Fibroblast of skin of left quadriceps (primary cell): ENCODE results near the gene XAB2.
"Not testable (repeated sequence)": the region's sequence is repeated elsewhere in the genome, so short reads cannot be mapped to it uniquely, and the experiment has no call there.

ENCODE experiments used
- DNase-seq, 2 experiments: peaks; one replicate each; pipeline ENCODE4 v3.0.0-alpha.2; 2013; ENCODE audit warnings: low read depth in 2 of 2

Gene XAB2

DNA sequence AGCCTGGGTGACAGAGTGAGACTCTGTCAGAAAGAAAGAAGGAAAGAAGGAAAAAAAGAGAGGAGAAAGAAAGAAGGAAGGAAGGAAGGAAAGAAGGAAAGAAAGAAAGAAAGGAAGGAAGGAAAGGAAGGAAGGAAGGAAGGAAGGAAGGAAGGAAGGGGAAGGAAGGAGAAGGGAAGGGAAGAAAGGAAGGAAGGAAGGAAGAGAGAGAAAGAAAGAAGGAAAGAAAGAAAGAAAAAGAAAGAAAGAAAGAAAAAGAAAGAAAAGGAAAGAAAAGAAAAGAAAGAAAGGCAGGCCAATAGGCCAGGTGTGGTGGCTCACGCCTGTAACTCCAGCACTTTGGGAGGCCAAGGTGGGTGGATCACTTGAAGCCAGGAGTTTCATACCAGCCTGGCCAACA is 51.9 kb downstream of the XAB2 start:
- DNase-seq = not testable (repeated sequence)

DNA sequence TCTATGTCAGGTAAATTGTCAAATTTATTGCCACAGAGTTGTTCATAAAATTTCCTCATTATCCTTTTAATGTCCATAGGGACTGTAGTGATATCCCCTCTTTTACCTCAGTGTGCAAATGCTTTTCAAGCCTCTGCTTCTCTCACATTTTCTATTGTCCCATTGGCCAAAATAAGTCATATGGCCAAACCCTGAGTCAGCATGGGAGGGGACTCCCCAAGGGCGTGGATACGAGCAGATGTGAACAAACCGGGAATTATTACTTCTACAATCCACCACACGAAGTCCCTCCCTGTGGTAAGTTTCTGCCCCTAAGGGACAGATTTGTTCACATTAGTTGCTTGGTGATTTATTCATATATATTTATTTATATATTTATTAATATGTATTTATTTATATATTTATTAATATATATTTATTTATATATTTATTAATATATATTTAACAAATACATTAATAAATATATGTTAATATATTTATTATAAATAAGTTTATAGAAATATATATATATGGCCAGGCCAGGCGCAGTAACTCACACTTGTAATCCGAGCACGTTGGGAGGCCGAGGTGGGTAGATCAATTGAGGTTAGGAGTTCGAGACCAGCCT is 53.8 kb downstream of the XAB2 start:
- DNase-seq = no peak

DNA sequence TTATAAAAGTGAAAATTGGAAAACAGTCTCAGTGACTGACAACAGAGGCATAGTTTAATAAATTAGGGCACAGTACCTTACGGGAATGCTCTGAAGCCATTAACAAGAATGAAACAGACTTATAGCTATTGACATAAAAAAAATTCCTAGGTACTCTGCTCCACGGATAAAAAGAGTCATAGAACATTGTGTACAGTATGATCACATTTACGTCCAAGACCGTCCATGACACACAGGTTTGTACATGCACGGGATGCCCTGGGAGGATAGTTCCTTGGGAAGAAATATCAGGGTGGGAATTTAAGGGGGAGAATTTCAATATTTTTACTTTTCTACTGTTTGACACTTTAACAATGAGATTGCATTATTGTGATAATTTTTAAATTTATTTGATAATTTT is 58.6 kb downstream of the XAB2 start:
- DNase-seq = no peak
